Ascending aorta (tissue), 2 donors: ENCODE data around the gene PRDX1. TPM values are rescaled to one million over a fixed set of nuclear protein-coding genes. Genes with fewer than 3 reads are reported as not detected.

Experiments used
- DNase-seq, 2 donors: peaks; one replicate each; pipeline ENCODE4 v3.0.0-alpha.2; 2019; ENCODE audit warnings: low spot score in 2 of 2
- H3K27ac ChIP-seq, 2 donors: fragments of 200-600 bp; sonication (generic); one replicate each; pipeline ENCODE4 v1.5.1; 2016 to 2017; ENCODE audit warnings: mild to moderate bottlenecking in 1 of 2
- H3K27me3 ChIP-seq: fragments of 200-600 bp; sonication (generic); one replicate; pipeline ENCODE4 v1.5.1; 2017
- H3K36me3 ChIP-seq, 2 donors: fragments of 200-600 bp; sonication (generic); one replicate each; pipeline ENCODE4 v1.5.1; 2016
- H3K4me1 ChIP-seq, 2 donors: fragments of 200-600 bp; sonication (generic); one replicate each; pipeline ENCODE4 v1.5.1; 2016 to 2017; ENCODE audit warnings: mild to moderate bottlenecking in 1 of 2
- H3K4me3 ChIP-seq, 2 donors: fragments of 200-600 bp; sonication (generic); one replicate each; pipeline ENCODE4 v1.5.1; 2016 to 2017; ENCODE audit warnings: mild to moderate bottlenecking in 1 of 2
- H3K9me3 ChIP-seq, 2 donors: fragments of 200-600 bp; sonication (generic); one replicate each; pipeline ENCODE4 v1.5.1; 2016
- CTCF ChIP-seq, 3 experiments: fragments of 200-600 bp in 2 of 3; fragments of 450-650 bp in 1 of 3; sonication (generic) in 2 of 3; IDR thresholded peaks; one replicate each; pipeline ENCODE4 v1.5.1; 2016 to 2019; ENCODE audit warnings: antibody characterized with exemption in 3 of 3, mild to moderate bottlenecking in 1 of 3, moderate library complexity in 1 of 3
- intact Hi-C: fragments of 100-400 bp; cut with DNase I; formaldehyde crosslinking; loops from one replicate; pipeline ENCODE4 v1.15.1; 2023
- total RNA-seq: library from RNA; depleted of rRNA; stranded (reverse); fragments of >200 nt; gene quantifications from one replicate; pipeline ENCODE4 v1.1.0, GENCODE V29; 2016

The PRDX1 gene
- total RNA-seq, 1 donor from 2014 or later = 245 TPM

GRCh38 chr1:45507195-45507594 is 14.5 kb downstream of the PRDX1 start:
- H3K4me3 ChIP-seq = no peak overlapping the region
- intact Hi-C loops = no loop called here
- H3K27ac ChIP-seq = no peak overlapping the region
- no peaks in the 10 kb centered on the region for H3K4me1 ChIP-seq
- no peak for TF ChIP-seq CTCF (IDR thresholded peaks at IDR 0.05)
- H3K9me3 ChIP-seq = no peaks in the 10 kb centered on the region
- H3K36me3 ChIP-seq = peaks cover 34% of the 10 kb centered on the region in 2 donors
- DNase-seq = no peak
- no peaks in the 10 kb centered on the region for H3K27me3 ChIP-seq

DNA sequence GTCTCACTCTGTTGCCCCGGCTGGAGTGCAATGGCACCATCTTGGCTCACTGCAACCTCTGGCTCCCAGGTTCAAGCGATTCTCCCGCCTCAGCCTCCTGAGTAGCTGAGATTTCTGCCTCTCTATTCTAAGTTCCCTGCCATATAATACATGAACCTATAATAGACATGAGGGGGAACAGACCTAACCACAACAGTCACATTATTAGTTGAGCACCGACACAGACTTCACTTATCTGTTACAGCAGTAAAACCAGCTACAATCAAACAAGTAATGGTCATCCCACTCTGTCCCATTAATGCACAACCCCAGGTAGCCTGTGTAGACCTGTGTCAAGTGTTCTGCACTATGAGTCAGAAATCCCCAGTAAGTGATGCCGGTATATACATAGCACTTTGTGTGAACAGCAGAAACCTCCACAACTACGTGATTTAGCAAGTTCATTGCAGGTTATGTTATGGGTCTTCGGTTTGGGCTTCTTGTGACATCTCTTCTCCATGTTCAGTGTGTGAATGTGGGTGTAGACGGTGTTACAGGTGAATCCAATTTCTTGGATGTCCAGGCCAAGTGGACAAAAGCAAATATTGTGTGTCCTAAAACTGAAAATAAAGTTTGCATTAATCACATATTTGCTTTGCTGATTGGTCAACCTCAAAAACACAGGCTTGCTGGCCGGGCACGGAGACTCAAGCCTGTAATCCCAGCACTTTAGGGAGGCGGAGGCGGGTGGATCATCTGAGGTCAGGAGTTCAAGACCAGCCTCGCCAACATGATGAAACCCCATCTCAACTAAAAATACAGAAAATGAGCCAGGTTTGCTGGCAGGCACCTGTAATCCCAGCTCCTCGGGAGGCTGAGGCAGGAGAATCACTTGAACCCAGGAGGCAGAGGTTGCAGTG is 18.0 kb downstream of the PRDX1 start:
- Histone ChIP-seq H3K36me3 (peaks cover under 1% of the 10 kb centered on the region in 2 donors), H3K9me3 (no peaks in the 10 kb centered on the region), H3K4me3 (no peak overlapping the region), H3K27me3 (no peaks in the 10 kb centered on the region), H3K4me1 (peaks cover 8 to 11% of the 10 kb centered on the region in 2 donors), H3K27ac (no peak overlapping the region)
- intact Hi-C loops = no loop called here
- DNase-seq = no peak
- no peak for TF ChIP-seq CTCF (IDR thresholded peaks at IDR 0.05)

GRCh38 chr1:45501505-45501859 is 20.2 kb downstream of the PRDX1 start:
- Histone ChIP-seq H3K4me3 (no peak overlapping the region), H3K9me3 (no peaks in the 10 kb centered on the region)
- intact Hi-C loops = no loop called here

GRCh38 chr1:45499415-45499769 is 22.3 kb downstream of the PRDX1 start:
- no peak for DNase-seq
- Histone ChIP-seq H3K4me3 (peak overlapping the region; percentile 77 to 81), H3K27me3 (no peaks in the 10 kb centered on the region), H3K36me3 (no peaks in the 10 kb centered on the region), H3K9me3 (no peaks in the 10 kb centered on the region), H3K27ac (peak overlapping the region; percentile 26 to 54), H3K4me1 (peaks cover 8 to 11% of the 10 kb centered on the region in 2 donors)
- intact Hi-C loops = loop anchor here (10.0 kb wide), 3 partner anchors 305 to 695 kb away; partner anchors contain the start of genes BTBD19, DYNLT4, MAST2 and PIK3R3
- TF ChIP-seq CTCF (IDR thresholded peaks at IDR 0.05) = no peak

More at GRCh38 chr1:45501505-45501859, 20.2 kb downstream of the PRDX1 start:
- DNase-seq = no peak
- H3K27ac ChIP-seq = no peak overlapping the region
- H3K27me3 ChIP-seq = no peaks in the 10 kb centered on the region
- no peak for TF ChIP-seq CTCF (IDR thresholded peaks at IDR 0.05)
- H3K36me3 ChIP-seq = no peaks in the 10 kb centered on the region
- H3K4me1 ChIP-seq = peaks cover 8 to 11% of the 10 kb centered on the region in 2 donors

DNA sequence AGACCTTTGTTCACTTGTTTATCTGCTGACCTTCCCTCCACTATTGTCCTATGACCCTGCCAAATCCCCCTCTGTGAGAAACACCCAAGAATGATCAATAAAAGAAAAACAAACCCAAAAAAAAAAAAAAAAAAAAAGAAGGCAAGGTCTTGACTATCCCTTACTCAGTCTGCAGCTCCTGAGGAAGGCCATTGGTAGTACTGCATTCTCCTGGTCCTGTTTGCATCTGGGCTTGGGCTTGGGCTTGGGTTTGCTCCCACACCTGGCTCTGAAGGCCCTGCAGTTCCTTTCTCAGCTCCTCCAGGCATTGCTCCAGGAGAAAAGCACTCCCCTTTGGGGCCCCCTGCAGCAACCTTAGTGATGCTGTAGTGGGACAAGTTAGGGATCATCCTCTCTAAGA is 23.4 kb downstream of the PRDX1 start:
- no peaks in the 10 kb centered on the region for H3K36me3 ChIP-seq
- TF ChIP-seq CTCF (IDR thresholded peaks at IDR 0.05) = no peak
- no peak for DNase-seq
- no peaks in the 10 kb centered on the region for H3K9me3 ChIP-seq
- peaks cover 8 to 11% of the 10 kb centered on the region in 2 donors for H3K4me1 ChIP-seq
- no peaks in the 10 kb centered on the region for H3K27me3 ChIP-seq
- no peak overlapping the region for H3K4me3 ChIP-seq
- intact Hi-C loops = loop anchor here (10.0 kb wide), 3 partner anchors 307 to 693 kb away; partner anchors contain the start of genes BTBD19, DYNLT4, MAST2 and PIK3R3
- H3K27ac ChIP-seq = no peak overlapping the region
